ENCODE measurements around the gene AFDN.

Gene AFDN

DNA sequence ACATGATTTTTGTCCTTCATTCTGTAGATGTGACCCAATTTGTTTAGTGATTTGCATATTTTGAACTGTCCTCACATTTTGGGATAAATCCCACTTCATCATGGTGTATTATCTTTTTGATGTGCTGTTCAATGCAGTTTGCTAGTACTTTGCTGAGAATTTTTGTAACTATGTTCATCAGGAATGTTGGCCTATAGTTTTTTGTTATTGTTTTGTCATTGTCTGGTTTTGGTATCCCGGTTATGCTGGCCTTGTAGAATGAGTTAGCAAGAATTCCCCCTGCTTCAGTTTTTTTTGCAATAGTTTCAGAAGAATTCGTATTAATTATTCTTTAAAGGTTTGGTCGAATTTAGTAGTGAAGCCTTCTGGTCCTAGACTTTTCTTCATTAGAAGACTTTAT, 182.6 kb downstream of the AFDN start:
- ATAC-seq = no peak
- Mint-ChIP-seq H3K4me3 (no peak overlapping the region), H3K27ac (no peak overlapping the region), H3K36me3 (ENCODE audit: low read depth) (peaks cover 1% of the 10 kb centered on the region), H3K4me1 (no peaks in the 10 kb centered on the region), H3K9me3 (peaks cover 26% of the 10 kb centered on the region), H3K27me3 (no peaks in the 10 kb centered on the region)
- no peak for DNase-seq

- H3K9me3 Mint-ChIP-seq = peaks cover 26% of the 10 kb centered on the region
- no peak for ATAC-seq
Observed at GRCh38 chr6:168011291-168011690, 184.6 kb downstream of the AFDN start.

DNA sequence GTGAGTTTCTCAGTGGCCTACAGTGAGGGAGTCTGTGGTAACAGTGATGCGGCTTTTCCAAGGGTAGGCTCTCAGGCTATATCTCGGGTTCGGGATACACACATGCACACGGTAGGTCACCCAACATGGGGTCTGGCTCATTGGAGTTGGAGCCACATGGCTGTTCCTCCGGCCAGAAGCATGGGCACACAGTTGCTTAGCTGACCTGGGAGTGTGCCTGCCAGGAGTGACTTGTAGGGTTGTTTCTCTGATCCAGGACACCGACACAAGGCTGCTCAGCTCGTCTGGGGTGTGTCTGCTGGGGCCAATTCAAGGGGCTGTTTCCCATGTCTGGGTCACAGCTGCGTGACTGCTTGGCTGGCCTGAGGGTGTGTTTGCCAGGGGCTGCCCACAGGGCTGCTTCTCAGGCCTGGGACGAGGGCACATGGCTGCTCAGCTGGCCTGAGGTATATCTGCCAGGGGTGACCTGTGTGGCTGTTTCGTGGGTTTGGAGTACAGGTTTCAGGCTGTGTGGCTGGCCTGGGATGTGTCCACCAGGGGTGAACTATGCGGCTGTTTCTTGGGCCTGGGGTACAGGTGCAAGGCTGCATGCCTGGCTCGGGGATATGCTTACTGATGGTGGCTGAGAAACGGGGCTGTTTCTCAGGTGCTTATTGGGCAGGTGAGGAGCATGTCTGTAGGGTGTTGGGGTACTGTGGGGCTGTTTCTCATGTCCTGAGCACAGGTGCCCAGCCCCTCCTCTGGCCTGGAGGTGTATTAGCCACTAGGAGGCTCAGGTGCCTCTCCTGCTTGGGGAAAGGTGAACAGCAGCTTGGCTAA, 185.9 kb downstream of the AFDN start:
- no peak overlapping the region for H3K4me3 Mint-ChIP-seq
- ATAC-seq = no peak
- no peak for DNase-seq
- H3K9me3 Mint-ChIP-seq = peaks cover 26% of the 10 kb centered on the region
- H3K27me3 Mint-ChIP-seq = no peaks in the 10 kb centered on the region
- no peaks in the 10 kb centered on the region for H3K4me1 Mint-ChIP-seq
- peaks cover 1% of the 10 kb centered on the region for H3K36me3 Mint-ChIP-seq (ENCODE audit: low read depth)
- H3K27ac Mint-ChIP-seq = no peak overlapping the region

More at GRCh38 chr6:168011291-168011690, 184.6 kb downstream of the AFDN start:
- H3K4me3 Mint-ChIP-seq = no peak overlapping the region
- no peak overlapping the region for H3K27ac Mint-ChIP-seq
- H3K4me1 Mint-ChIP-seq = no peaks in the 10 kb centered on the region
- no peak for DNase-seq
- peaks cover 1% of the 10 kb centered on the region for H3K36me3 Mint-ChIP-seq (ENCODE audit: low read depth)
- no peaks in the 10 kb centered on the region for H3K27me3 Mint-ChIP-seq

GRCh38 chr6:168013250-168013915, 186.7 kb downstream of the AFDN start:
- Mint-ChIP-seq H3K4me3 (no peak overlapping the region), H3K9me3 (peaks cover 26% of the 10 kb centered on the region), H3K36me3 (ENCODE audit: low read depth) (peaks cover 1% of the 10 kb centered on the region), H3K27me3 (no peaks in the 10 kb centered on the region), H3K4me1 (no peaks in the 10 kb centered on the region), H3K27ac (no peak overlapping the region)
- no peak for ATAC-seq
- DNase-seq = no peak

GRCh38 chr6:168014428-168014827, 187.7 kb downstream of the AFDN start:
- Mint-ChIP-seq H3K9me3 (peaks cover 26% of the 10 kb centered on the region), H3K27me3 (no peaks in the 10 kb centered on the region), H3K4me3 (no peak overlapping the region), H3K4me1 (no peaks in the 10 kb centered on the region), H3K36me3 (ENCODE audit: low read depth) (peaks cover 1% of the 10 kb centered on the region), H3K27ac (no peak overlapping the region)
- ATAC-seq (no peak), DNase-seq (no peak)

DNA sequence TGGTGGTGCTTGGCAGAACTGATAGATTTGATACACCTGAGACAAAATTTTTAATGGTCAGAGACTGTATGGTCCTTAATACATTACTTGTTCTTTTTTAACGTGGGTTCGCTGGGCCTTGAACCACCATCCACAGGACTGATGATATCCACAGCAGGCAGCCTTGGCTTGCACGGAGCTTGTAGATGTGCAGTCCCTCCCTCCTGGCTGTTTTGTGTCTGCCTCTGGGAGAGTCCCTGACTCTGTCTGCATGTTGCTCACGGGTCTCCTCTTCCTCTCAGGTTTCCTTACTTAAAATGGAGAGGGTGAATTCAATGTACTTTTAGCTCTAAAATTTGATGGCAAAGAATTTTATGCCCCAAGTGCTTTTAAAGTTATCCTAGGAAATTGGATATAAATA, 188.3 kb downstream of the AFDN start:
- H3K27ac Mint-ChIP-seq = no peak overlapping the region
- no peaks in the 10 kb centered on the region for H3K4me1 Mint-ChIP-seq
- peaks cover 1% of the 10 kb centered on the region for H3K36me3 Mint-ChIP-seq (ENCODE audit: low read depth)
- no peaks in the 10 kb centered on the region for H3K27me3 Mint-ChIP-seq
- H3K9me3 Mint-ChIP-seq = peaks cover 21% of the 10 kb centered on the region
- DNase-seq = no peak
- ATAC-seq = no peak
- no peak overlapping the region for H3K4me3 Mint-ChIP-seq

DNA sequence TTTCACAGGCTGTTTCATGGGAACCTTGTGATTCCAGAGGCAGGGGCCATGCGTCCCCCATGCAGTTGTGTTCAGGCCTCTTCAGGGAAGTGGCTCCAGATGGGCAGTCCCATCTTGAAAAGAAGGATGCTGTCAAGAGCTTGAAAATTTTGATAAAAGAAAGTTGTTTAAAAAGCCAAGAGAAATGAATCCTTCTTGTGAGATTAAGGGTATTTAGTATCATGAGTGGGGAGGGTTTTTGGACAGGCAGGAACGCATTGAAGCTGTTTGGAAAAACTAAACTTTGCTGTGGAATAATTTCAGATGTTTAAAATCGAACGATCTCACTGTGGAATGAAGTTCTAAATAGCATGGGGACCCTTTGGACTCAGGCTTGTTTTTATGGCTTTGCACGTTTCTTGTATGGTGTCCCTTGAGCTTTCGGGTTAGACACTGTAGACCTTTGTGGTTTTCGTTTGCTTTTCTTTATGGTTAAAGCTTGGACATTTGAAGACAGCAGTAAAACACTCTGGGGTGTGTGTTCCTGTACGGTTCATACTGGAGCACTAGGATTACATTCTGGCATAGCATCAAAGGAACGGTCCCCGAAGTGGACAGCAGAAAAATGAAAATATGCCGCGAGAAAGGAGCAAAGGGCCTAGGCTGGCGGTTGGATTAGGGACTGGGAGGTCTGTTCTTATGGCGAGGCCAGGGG, 188.9 kb downstream of the AFDN start:
- ATAC-seq (no peak), DNase-seq (no peak)
- H3K4me3 Mint-ChIP-seq = no peak overlapping the region
- no peaks in the 10 kb centered on the region for H3K4me1 Mint-ChIP-seq
- H3K36me3 Mint-ChIP-seq (ENCODE audit: low read depth) = peaks cover 1% of the 10 kb centered on the region
- no peaks in the 10 kb centered on the region for H3K27me3 Mint-ChIP-seq
- peaks cover 16% of the 10 kb centered on the region for H3K9me3 Mint-ChIP-seq
- no peak overlapping the region for H3K27ac Mint-ChIP-seq

GRCh38 chr6:168016176-168016620, 189.5 kb downstream of the AFDN start:
- ATAC-seq (no peak), DNase-seq (no peak)
- peaks cover 1% of the 10 kb centered on the region for H3K36me3 Mint-ChIP-seq (ENCODE audit: low read depth)
- H3K9me3 Mint-ChIP-seq = peaks cover 10% of the 10 kb centered on the region
- H3K4me1 Mint-ChIP-seq = no peaks in the 10 kb centered on the region
- no peak overlapping the region for H3K27ac Mint-ChIP-seq
- no peaks in the 10 kb centered on the region for H3K27me3 Mint-ChIP-seq
- no peak overlapping the region for H3K4me3 Mint-ChIP-seq

DNA sequence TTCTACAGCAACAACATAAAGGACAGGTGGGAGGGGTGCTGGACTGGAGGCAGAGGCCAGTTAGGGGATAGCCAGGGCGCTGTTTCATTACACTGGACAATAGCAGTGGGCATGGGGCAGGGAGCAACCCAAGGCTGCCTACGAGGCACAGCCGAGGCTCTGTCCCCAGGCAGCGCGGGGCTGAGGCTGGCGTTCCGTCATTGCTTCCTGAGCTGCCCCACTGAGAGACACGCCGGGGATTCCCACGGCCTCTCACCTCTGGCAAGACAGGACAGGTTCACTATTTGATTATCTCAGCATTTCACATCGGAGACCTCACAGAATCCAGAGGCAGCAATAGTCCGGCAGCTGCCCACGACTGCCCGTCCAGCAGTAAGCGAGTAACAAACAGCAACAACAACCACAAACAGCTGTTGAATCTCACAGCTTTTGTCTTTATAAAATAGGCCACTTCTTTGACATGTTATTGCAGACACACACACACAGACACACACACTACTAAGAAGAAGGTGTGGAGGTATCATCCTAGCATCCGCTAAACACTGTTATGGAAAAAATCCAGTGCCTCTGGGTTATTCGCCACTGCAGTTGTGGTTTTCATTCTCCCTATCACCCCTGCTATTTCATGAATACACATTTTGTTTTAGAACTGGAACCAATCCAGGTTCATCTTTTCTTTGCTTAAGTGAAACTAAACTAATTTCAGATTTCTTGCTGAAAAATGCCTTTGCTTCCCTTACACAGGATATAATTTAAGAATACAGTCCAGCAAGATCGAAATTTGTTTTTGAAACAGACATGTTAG, 190.2 kb downstream of the AFDN start:
- no peak for DNase-seq
- Mint-ChIP-seq H3K36me3 (ENCODE audit: low read depth) (peaks cover 1% of the 10 kb centered on the region), H3K4me3 (no peak overlapping the region), H3K27me3 (no peaks in the 10 kb centered on the region), H3K27ac (no peak overlapping the region), H3K4me1 (no peaks in the 10 kb centered on the region), H3K9me3 (peaks cover 3% of the 10 kb centered on the region)
- no peak for ATAC-seq

GRCh38 chr6:168017629-168018028, 190.9 kb downstream of the AFDN start:
- peaks cover 1% of the 10 kb centered on the region for H3K36me3 Mint-ChIP-seq (ENCODE audit: low read depth)
- H3K27me3 Mint-ChIP-seq = no peaks in the 10 kb centered on the region
- ATAC-seq (no peak), DNase-seq (no peak)
- H3K4me1 Mint-ChIP-seq = no peaks in the 10 kb centered on the region
- H3K4me3 Mint-ChIP-seq = no peak overlapping the region
- H3K27ac Mint-ChIP-seq = no peak overlapping the region
- no peaks in the 10 kb centered on the region for H3K9me3 Mint-ChIP-seq

DNA sequence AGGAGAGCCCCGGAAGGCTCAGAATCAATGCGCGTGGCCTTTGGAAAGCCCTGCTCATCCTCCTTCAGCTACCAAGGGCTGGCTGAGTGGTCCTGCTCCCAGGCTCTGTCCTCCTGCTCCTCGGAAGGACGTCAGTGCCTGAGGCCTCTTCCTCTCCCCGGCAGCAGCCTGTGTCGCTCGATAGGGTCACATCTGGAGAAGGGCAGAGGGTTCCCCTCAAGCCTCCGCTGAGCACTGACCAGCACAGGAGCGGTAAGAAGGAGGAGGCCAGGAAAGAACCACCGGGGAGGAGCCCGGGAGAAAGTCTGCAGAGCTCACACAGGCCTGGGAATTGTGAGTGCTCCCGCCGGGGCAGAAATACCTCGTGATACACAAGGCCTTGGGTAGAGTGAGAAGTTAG, 192.0 kb downstream of the AFDN start:
- no peak overlapping the region for H3K4me3 Mint-ChIP-seq
- H3K27ac Mint-ChIP-seq = no peak overlapping the region
- no peaks in the 10 kb centered on the region for H3K27me3 Mint-ChIP-seq
- H3K4me1 Mint-ChIP-seq = no peaks in the 10 kb centered on the region
- no peak for ATAC-seq
- H3K36me3 Mint-ChIP-seq (ENCODE audit: low read depth) = peaks cover 1% of the 10 kb centered on the region
- no peaks in the 10 kb centered on the region for H3K9me3 Mint-ChIP-seq
- DNase-seq = no peak

GRCh38 chr6:168020242-168020641, 193.5 kb downstream of the AFDN start:
- H3K36me3 Mint-ChIP-seq (ENCODE audit: low read depth) = no peaks in the 10 kb centered on the region
- H3K9me3 Mint-ChIP-seq = no peaks in the 10 kb centered on the region
- H3K27me3 Mint-ChIP-seq = peaks cover 4% of the 10 kb centered on the region
- DNase-seq = no peak
- H3K4me3 Mint-ChIP-seq = no peak overlapping the region
- no peaks in the 10 kb centered on the region for H3K4me1 Mint-ChIP-seq
- H3K27ac Mint-ChIP-seq = no peak overlapping the region
- ATAC-seq = no peak

- H3K36me3 Mint-ChIP-seq (ENCODE audit: low read depth) = no peaks in the 10 kb centered on the region
Observed at GRCh38 chr6:168021581-168021980, 194.9 kb downstream of the AFDN start.

More at GRCh38 chr6:168021581-168021980, 194.9 kb downstream of the AFDN start:
- no peak overlapping the region for H3K27ac Mint-ChIP-seq
- DNase-seq (no peak), ATAC-seq (no peak)
- H3K9me3 Mint-ChIP-seq = no peaks in the 10 kb centered on the region
- no peak overlapping the region for H3K4me3 Mint-ChIP-seq
- no peaks in the 10 kb centered on the region for H3K4me1 Mint-ChIP-seq
- peaks cover 4% of the 10 kb centered on the region for H3K27me3 Mint-ChIP-seq
